ENCODE measurements around the gene IL13. TPM values are rescaled to one million over a fixed set of nuclear protein-coding genes. Genes with fewer than 3 reads are reported as not detected.

The IL13 gene
- total RNA-seq, 2 donors from 2014 or later = not detected

GRCh38 chr5:132646583-132647266 lies 11.2 kb upstream of the IL13 start:
- no peak for DNase-seq
- Histone ChIP-seq H3K36me3 (no peaks in the 10 kb centered on the region), H3K4me1 (no peaks in the 10 kb centered on the region), H3K9me3 (no peaks in the 10 kb centered on the region), H3K27me3 (no peaks in the 10 kb centered on the region), H3K4me3 (no peak overlapping the region), H3K27ac (no peak overlapping the region), H3K9ac (ENCODE audit: low read depth in 2 of 2, low read length in 2 of 2) (no peak overlapping the region)
- intact Hi-C loops (cut with DNase I) = no loop called here
- TF ChIP-seq CTCF (IDR thresholded peaks at IDR 0.05) = no peak

GRCh38 chr5:132647473-132647872 lies 10.5 kb upstream of the IL13 start:
- intact Hi-C loops (cut with DNase I) = no loop called here
- no peaks in the 10 kb centered on the region for H3K27me3 ChIP-seq
- H3K36me3 ChIP-seq = no peaks in the 10 kb centered on the region
- H3K4me1 ChIP-seq = no peaks in the 10 kb centered on the region
- H3K9ac ChIP-seq (ENCODE audit: low read depth in 2 of 2, low read length in 2 of 2) = no peak overlapping the region
- H3K4me3 ChIP-seq = no peak overlapping the region
- H3K27ac ChIP-seq = no peak overlapping the region
- H3K9me3 ChIP-seq = no peaks in the 10 kb centered on the region
- TF ChIP-seq CTCF (IDR thresholded peaks at IDR 0.05) = no peak
- no peak for DNase-seq

GRCh38 chr5:132648355-132648754 lies 9.6 kb upstream of the IL13 start:
- H3K9me3 ChIP-seq = no peaks in the 10 kb centered on the region
- no peak overlapping the region for H3K27ac ChIP-seq
- H3K9ac ChIP-seq (ENCODE audit: low read depth in 2 of 2, low read length in 2 of 2) = no peak overlapping the region
- no peaks in the 10 kb centered on the region for H3K36me3 ChIP-seq
- H3K27me3 ChIP-seq = no peaks in the 10 kb centered on the region
- intact Hi-C loops (cut with DNase I) = no loop called here
- H3K4me1 ChIP-seq = no peaks in the 10 kb centered on the region
- TF ChIP-seq CTCF (IDR thresholded peaks at IDR 0.05) = no peak
- H3K4me3 ChIP-seq = no peak overlapping the region
- DNase-seq = no peak

- no peak for TF ChIP-seq CTCF (IDR thresholded peaks at IDR 0.05)
- no peak overlapping the region for H3K27ac ChIP-seq
- no peaks in the 10 kb centered on the region for H3K36me3 ChIP-seq
- DNase-seq = no peak
- peaks cover 17% of the 10 kb centered on the region for H3K27me3 ChIP-seq
- H3K4me1 ChIP-seq = peaks cover 4% of the 10 kb centered on the region
- no peak overlapping the region for H3K9ac ChIP-seq (ENCODE audit: low read depth in 2 of 2, low read length in 2 of 2)
- H3K9me3 ChIP-seq = no peaks in the 10 kb centered on the region
- intact Hi-C loops (cut with DNase I) = no loop called here
- H3K4me3 ChIP-seq = no peak overlapping the region
These were observed 6.0 kb upstream of the IL13 start for GRCh38 chr5:132651838-132652469.

GRCh38 chr5:132653716-132654115 lies 4.3 kb upstream of the IL13 start:
- no peak for DNase-seq
- Histone ChIP-seq H3K27ac (no peak overlapping the region), H3K9me3 (no peaks in the 10 kb centered on the region), H3K4me3 (no peak overlapping the region), H3K27me3 (peaks cover 18% of the 10 kb centered on the region), H3K36me3 (no peaks in the 10 kb centered on the region), H3K4me1 (peaks cover 4% of the 10 kb centered on the region), H3K9ac (ENCODE audit: low read depth in 2 of 2, low read length in 2 of 2) (no peak overlapping the region)
- TF ChIP-seq CTCF (IDR thresholded peaks at IDR 0.05) = no peak
- intact Hi-C loops (cut with DNase I) = no loop called here
